ENCODE data around the gene OR52E5.

OR52E5 gene

DNA sequence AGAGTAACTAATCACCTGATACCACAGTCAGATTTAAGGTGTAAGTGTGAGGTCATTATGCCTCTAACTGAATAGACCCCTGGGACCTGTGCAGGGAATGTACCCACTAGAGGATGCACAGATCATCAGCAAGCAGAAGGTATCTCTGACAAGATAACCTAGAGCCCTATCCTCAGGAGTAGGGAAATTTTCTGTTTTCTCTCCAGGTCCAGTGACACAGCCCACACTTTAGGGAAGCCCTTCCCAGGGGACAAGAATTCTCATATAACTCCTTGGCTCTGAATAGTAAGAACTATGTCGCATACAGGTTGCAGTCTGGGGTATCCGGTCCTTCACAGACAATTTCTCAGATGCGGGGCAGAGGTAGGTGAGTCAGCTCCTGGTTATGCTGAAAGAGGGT, at the start of gene OR52E5:
OR52E5 (plus strand) TSS at position 301 of the 400 bp plus-strand sequence. CDS start 7,569 bp downstream, outside the sequence.
- no peak for DNase-seq (ENCODE audit: low spot score)

DNA sequence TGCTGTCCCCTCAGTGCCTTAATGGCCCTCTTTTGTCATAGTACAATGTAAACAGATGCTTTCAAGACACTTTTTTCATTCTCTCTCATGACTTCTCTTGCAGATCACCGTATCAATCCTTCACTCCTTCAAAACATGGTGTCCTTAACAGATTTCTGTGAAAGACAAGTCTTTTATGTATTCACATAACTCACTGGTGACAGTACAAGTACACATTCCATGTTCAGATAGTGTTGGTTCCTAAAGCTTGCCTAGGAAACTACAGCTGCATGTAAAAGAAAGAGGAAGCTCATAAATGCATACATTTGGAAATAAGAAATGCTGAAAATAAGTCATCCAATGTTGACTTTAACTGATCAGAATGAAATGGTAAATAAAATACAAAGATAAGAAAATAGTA, 46.3 kb upstream of the OR52E5 start:
- DNase-seq (ENCODE audit: low spot score): no peak

DNA sequence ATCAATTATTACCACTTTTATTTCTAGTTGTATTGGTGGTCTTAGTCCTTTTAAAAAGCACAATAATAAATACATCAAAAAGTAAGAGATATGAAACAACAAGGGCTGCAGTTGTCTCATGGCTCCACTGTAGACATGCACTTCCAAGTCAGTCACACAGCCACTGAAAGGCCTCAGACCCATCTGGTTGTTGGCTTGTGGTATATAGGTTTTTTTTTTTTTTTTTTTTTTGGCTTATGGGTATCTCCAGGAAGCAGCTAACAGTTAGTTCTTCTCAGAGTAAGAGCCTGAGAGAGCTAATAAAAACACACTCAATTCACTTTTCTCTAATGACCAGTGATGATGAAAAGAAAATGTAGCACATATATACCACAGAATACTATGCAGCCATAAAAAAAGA, 45.3 kb upstream of the OR52E5 start:
- no peak for DNase-seq (ENCODE audit: low spot score)

DNA sequence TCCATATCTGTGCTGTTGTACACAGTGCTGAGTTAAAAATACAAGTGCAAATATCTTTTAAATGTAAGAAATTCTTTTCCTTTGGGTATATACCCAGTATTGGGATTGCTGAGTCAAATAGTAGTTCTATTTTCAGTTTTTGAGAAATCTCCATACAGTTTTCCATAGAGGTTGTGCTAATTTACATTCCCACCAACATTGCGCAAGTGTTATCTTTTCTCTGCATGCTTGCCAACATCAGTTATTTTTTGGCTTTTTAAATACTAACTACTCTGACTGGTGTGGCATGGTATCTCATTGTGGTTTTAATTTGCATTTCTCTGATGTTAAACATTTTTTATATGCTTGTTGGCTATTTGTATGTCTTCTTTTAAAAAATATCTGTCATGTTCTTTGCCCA, 42.0 kb upstream of the OR52E5 start:
- no peak for DNase-seq (ENCODE audit: low spot score)

DNA sequence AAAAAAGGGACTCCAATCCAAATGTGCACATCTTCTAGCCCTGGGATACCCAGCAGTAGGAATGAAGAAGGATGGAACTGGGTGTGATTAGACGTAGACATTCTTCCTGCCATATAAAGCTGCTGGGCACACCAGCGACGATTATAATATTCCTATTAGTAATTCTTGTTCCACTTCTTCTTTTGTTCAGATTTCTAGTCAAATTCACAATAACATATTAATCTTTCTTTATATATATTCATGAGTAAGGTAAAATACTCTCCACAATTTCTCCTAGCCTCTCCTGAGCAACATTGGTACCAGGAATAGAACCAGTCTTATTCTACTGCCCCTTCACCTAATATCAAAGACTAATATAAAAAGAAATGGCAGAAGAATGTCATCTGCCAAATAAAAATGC, 35.4 kb upstream of the OR52E5 start, which contains the start of gene OR52E8:
OR52E8 (minus strand) TSS at position 101 of the 400 bp plus-strand sequence; CDS start at position 101, 0 bp downstream.
- DNase-seq (ENCODE audit: low spot score): no peak

DNA sequence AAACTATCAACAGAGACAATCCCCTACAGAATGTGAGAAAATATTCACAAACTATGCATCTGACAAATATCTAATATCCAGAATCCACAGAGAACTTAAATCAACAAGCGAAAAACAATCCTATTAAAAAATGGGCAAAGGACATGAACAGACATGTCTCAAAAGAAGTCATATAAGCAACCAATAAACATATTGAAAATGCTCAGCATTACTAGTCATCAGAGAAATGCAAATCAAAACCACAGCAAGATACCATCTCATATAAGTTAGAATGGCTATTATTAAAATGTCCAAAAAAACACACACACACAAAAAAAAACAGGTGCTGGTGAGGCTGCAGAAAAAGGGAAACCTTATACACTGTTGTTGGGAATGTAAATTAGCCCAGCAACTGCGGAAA, 27.2 kb upstream of the OR52E5 start:
- no peak for DNase-seq (ENCODE audit: low spot score)

DNA sequence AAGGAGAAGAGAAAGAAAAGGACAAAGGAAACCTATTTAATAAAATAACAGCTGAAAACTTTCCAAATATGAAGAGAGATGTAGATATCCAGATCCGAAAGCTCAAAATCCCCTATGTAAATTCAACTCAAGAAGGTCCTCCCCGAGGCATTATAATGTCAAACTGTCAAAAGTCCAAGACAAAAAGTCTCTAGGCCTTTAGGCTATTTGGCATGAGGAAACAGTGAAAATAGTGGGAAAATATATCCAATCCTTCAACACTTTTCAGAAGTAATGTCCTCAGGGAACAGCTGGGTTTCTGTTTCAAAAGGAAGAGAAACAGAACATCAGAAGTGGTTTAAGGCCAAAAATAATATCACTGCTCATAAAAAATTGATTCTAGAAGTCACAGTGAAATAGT, 14.4 kb upstream of the OR52E5 start:
- no peak for DNase-seq (ENCODE audit: low spot score)

DNA sequence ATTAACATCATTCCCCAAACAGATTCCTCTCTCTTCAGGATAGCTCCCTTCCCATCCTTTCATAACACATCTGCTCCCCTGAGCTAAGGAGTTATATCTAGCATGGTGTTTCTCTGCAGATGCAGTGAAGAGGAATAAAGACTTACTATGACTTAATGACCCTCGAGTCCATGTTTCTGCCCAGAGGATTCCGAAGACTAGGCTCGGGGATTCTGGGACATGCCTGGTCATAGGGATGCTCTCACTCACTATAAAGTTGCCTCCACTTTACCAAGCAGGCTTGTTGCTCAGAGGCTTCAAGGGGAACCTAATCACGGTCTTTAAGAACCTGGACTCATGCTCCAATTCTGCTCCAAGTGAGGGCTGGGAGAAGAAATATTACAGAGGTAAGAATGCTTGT, 12.7 kb upstream of the OR52E5 start, which contains the start of gene OR52E4:
OR52E4 (plus strand) TSS at position 301 of the 400 bp plus-strand sequence. CDS start 3,664 bp downstream, outside the sequence.
- no peak for DNase-seq (ENCODE audit: low spot score)

DNA sequence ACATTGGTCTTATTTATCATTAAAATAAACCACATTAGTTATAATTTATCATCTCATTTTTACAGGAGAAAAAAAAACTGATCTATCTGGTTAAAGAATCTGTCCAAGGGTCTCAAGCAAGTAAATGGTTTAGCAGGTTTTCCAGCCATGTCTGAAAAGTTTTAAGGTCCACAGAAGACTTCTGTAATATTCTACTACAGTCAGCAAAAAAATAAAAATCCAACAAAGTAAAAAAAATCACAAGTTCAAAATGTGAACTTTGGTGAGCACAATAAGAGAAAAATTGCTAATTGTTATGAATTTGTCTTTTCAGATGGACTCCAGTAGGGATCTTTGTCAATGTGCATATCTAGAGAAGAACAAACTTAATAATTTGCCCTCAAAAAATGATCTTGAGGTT, 11.3 kb upstream of the OR52E5 start:
- DNase-seq (ENCODE audit: low spot score): no peak

DNA sequence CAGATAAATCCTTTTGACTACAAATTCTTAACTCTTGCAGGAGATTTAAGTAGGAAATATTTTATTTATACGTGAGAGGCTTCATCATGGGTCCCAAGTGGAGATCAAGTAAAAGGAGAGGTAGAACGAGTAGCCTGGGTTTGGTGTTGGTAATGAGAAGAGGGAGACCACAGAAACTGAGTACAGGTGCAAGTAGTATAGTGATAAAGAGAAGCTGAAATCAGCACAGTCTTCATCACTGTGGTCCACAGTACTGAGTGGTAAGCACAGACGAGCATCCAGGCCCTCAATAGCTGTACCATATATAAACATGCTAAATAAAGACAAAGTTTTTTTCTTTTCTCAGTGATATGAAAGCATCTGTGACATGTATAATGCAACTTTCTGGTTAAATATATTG, 5.8 kb upstream of the OR52E5 start:
- no peak for DNase-seq (ENCODE audit: low spot score)

DNA sequence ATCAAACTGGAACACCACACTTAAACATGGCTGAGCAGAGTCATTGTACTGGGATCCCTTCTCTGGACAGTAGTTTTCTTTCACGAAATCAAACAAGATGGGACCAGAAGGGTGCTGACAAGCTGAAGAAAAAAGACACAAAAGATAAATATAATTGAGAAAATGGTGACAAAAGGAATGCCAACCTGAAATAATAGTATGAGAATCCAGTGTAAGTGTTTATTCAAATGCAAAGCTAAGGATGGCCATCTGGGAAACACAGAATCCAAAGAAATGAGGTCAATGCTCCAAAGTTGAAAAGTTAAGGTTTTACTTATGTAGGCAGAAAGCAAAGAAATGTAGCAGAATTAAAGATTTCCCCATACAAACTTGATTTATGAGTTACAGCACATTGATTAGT, 5.3 kb upstream of the OR52E5 start:
- DNase-seq (ENCODE audit: low spot score): no peak

DNA sequence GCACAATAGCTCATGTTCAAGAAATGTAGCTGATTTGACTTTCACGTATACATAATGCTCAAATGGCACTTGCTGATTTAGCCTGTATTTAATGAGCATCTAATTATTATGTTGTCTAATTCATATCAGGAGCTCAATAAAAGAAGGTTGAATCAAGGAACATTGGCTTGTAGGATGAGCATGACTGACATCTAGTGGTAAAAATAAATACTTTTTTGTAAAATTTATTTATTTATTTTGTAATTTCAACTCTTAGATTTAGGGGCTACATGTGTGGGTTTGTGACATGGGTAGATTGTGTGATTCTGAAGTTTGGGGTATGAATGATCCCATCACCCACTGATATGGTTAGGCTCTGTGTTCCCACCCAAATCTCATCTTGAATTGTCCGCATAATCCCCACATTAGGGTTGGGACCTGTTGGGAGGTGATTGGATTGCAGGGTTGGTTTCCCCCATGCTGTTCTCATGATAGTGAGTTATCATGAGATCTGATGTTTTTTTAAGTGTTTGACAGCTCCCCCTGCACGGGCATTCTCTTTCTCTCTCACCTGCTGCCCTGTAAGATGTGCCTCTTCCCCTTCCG, 1.7 kb upstream of the OR52E5 start:
- DNase-seq (ENCODE audit: low spot score): peak; percentile 31

DNA sequence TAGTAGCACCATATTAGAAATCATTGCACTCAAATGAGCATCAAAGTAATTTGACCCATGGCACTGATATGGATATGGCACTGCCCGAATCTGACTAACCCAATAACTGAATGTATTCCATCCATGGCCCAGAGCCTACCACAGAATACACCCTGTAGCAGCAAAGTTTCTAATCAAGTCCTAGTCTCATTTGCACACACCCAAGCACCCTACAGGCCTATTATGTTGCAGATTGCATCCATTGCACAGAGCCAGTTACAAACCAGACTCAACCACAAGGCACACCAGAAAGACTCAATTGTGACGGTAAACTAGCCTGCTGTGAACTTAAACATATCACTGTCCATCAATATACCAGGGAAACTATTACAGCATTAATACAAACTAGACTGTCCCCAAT, 6.5 kb downstream of the OR52E5 start:
- no peak for DNase-seq (ENCODE audit: low spot score)

DNA sequence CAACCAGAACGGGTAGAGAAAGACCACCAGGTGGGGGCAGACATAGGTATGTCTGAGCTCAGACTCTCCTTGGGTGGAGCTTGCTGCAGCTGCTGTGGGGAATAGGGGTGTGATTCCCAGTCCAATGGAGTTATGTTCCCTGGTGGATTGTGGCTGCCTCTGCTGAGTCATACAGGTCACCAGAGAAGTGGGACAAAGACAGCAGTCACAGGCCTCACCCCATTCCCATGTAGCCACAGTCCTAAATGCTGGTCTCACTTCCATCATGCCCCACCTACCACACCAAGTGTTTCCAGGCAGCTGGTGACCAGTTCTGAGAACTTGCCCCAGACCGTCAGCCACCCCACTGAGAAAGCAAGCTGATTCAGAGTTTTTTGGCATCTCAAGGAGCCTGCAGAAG, 17.5 kb downstream of the OR52E5 start:
- no peak for DNase-seq (ENCODE audit: low spot score)

DNA sequence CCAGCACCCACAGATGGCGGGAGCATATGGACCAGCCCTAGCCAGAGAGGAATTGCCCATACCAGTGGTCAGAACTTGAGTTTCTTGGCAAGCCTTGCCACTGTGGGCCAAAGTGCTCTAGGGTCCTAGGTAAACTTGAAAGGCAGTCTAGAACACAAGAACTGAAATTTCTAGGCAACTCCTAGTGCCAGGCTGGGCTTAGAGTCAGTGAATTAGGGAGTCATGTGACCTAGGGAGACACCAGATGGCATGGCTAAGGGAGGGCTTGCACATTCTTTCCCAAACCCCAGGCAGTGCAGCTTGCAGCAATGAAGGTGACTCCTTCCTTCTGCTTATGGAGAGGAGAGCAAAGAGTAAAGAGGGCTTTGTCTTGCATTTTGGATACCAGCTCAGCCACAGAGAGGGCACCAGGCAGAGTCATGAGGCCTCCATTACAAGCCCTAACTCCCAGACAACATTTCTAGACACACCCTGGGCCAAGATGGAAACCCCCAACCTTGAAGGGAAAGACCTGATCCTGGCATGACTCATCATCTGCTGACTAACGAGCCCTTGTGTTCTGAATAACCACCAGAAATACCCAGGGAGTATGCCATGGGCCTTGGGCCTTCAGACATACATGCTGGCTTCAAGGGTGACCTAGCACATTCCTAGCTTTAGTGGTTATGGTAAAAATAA, 29.9 kb downstream of the OR52E5 start:
- peak; percentile 8 for DNase-seq (ENCODE audit: low spot score)

DNA sequence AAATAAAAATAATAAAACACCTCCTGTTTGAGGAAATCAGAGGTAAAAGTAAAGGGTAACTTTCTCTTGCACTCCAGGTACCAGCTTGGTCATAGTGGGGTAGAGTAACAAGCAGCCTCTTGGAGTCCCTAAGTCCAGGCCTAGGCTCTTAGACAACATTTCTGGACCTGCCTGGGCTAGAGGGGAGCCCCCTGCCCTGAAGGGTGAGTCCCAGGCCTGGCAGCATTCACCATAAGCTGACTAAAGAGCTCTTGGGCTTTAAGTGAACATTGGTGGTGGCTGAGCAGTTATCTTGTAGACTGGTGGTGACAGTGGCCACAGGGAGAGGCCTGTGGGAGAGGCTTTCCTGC, 30.4 kb downstream of the OR52E5 start:
- no peak for DNase-seq (ENCODE audit: low spot score)

DNA sequence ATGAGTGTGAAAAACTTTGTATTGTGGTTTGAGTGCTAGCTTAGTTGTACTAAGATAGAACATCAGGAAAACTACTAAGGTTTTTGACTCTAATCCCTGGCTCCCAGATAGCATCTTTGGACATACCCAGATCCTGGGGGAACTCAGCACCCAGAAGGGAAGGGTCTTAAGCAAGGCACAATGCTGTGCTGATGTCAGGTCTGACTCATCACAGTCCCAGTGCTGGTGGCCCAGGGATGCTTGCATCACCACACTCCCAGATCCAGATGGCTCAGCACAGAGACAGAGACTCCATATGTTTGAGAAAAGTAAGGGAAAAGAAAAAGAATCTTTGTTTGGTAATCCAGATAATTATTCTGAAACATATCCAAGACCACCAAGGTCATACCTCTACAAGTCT, 30.8 kb downstream of the OR52E5 start:
- no peak for DNase-seq (ENCODE audit: low spot score)

DNA sequence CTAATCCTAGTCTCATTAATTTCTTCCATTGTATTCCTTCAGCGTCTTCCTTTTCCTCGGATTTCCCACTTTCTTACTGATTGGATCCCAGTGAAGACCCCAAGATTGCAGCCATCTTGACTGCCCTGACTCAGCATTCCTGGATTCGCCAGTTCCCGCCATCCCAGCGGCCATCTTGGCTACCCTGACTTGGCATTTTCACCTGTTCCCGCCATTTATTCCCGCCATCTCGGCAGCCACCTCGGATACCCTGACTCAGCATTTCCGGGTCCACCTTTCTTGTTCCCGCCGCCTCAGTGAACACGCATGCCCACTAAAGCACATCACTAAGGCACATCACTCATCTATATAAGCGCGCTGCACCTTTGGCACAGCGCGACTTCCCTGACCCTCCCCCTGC, 35.3 kb downstream of the OR52E5 start:
- no peak for DNase-seq (ENCODE audit: low spot score)

DNA sequence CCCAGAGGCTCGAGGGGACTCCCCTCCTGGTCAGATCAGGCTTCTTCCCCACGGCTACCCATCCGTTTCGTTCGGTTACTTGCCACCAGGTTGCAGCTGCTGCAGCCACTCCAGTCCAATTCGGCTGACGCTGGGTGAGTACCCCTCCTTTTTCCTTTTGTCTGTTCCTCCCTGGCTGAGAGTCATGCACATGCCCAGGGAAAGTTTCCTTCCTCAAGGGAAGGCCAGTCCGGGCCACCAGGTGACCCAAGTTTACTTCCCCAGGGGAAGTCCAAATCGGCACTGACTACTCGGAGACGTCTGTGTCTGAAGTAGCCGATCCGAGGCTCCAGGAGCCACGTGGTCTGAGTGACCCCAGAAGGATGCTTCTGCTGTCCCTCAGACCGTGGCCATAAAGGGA, 35.8 kb downstream of the OR52E5 start:
- DNase-seq (ENCODE audit: low spot score): no peak

DNA sequence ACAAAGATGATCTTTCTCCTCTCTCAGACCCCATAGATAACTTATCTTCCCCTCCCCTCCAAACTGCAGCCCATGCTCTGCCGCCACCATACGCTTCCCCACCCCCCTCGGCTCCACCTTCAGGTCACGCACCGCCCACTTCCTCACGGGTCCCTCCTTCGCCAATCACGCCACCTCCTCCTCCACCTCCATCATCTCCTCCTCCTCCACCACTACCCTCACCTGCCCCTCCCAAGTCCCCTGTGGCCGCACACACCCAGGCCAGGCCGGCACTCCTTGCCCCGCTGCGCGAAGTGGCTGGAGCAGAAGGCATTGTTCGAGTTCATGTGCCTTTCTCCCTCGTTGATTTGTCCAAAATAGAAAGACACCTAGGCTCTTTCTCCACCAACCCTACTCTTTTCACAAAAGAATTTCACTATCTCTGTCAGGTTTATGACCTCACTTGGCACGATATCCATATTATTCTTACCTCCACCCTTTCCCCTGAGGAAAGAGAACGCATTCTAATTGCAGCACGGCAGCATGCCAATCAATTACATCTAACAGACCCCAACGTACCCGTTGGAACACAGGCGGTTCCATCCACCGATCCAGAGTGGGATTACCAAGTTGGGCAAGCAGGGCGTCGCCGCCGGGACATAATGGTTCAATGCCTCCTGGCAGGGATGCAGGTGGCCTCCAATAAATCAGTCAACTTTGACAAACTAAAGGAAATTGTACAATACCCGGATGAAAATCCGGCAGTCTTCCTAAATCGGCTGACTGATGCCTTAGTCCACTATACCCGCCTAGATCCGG, 36.8 kb downstream of the OR52E5 start:
- DNase-seq (ENCODE audit: low spot score): no peak

DNA sequence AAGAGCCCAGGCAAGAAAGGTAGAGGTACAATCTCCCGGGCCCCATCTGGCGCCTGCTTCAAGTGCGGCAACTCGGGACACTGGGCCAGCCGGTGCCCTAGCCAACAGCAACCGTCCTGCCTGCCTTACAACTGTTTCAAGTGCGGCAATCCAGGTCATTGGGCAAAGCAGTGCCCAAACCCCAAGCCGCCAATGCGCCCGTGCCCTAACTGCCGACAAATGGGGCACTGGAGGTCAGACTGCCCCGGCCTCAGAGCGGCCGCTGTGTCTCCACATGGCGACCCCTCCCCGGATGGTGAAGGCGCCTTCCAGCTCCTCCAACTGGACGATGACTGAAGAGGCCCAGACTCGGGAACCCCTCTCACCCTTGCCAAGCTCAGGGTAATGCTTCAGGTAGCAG, 37.6 kb downstream of the OR52E5 start:
- no peak for DNase-seq (ENCODE audit: low spot score)

DNA sequence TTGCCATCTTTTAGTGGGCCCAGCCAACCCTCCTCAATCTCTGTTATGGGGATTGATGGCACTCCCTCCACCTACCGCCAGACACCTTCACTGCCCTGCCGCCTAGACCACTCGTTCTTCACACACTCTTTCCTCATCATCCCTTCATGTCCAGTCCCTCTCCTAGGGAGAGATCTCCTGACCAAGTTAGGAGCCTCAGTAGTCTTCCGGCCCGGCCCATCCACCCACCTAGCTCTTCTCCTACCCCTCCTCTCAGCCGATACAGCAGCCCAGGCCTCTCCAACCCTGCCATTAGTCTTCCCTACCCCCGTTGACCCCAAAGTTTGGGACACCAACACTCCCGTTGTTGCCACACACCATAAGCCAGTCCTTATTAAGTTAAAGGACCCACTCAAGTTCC, 38.1 kb downstream of the OR52E5 start:
- no peak for DNase-seq (ENCODE audit: low spot score)

DNA sequence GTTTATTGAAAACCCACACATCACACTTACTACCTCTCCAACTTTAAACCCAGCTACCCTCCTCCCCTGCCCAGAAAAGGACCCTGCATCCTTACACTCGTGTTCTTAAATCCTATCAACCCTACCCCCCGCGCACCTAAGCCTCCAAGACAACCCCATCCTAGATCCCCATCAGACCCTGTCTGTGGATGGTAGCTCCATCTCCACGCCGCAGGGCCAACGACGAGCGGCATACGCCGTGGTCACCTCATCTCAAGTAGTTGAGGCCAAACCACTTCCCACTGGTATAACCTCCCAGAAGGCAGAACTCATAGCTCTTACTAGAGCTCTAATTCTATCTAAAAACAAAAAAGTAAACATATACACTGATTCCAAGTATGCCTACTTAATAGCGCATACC, 39.7 kb downstream of the OR52E5 start:
- no peak for DNase-seq (ENCODE audit: low spot score)
